HL-60 (cell line): Measurements from ENCODE around the gene TOP3B.

ENCODE experiments used
- DNase-seq, 2 experiments: peaks; one replicate each; pipeline ENCODE4 v3.0.0-alpha.2; 2010 to 2020; ENCODE audit warnings: low read depth in 1 of 2, low spot score in 1 of 2
- H3K27ac ChIP-seq: fragments of 250-450 bp; sonication (Bioruptor Pico); replicated peaks from 2 replicates; pipeline ENCODE4 v1.5.1; 2020; ENCODE audit warnings: mild to moderate bottlenecking, moderate library complexity
- H3K27me3 ChIP-seq: fragments of 250-450 bp; sonication (Bioruptor Pico); 2 replicates; pipeline ENCODE4 v1.5.1; 2021; ENCODE audit warnings: mild to moderate bottlenecking, moderate library complexity; ENCODE audit not compliant: insufficient read depth, poor library complexity, severe bottlenecking
- H3K4me3 ChIP-seq: replicated peaks from 2 replicates; pipeline ENCODE4 v1.5.1; 2011; ENCODE audit warnings: mild to moderate bottlenecking, control low read depth, low read length; ENCODE audit not compliant: insufficient read depth
- GABPA ChIP-seq: IDR thresholded peaks from 2 replicates; pipeline ENCODE4 v1.6.1; 2012; ENCODE audit warnings: low read depth
- POLR2AphosphoS5 ChIP-seq: IDR thresholded peaks from 2 replicates; pipeline ENCODE4 v1.6.1; 2012; ENCODE audit warnings: low read depth
- SPI1 ChIP-seq: IDR thresholded peaks from 2 replicates; pipeline ENCODE4 v1.6.1; 2012; ENCODE audit warnings: low read depth, mild to moderate bottlenecking, borderline replicate concordance
- long read RNA-seq: library from polyadenylated mRNA; unstranded; transcript quantifications from one replicate; pipeline ENCODE4 v2.0.0, GENCODE V29; 2020
- TF ChIP-seq, protein P1 (sequence below): IDR thresholded peaks from one replicate; pipeline ENCODE4 v1.5.1; 2011; ENCODE audit warnings: low read length, control low read depth, inconsistent platforms; ENCODE audit not compliant: insufficient read depth
- TF ChIP-seq, protein P2 (sequence below): IDR thresholded peaks from 2 replicates; pipeline ENCODE4 v1.6.1; 2012; ENCODE audit warnings: low read depth; ENCODE audit not compliant: insufficient replicate concordance

TOP3B gene, protein sequence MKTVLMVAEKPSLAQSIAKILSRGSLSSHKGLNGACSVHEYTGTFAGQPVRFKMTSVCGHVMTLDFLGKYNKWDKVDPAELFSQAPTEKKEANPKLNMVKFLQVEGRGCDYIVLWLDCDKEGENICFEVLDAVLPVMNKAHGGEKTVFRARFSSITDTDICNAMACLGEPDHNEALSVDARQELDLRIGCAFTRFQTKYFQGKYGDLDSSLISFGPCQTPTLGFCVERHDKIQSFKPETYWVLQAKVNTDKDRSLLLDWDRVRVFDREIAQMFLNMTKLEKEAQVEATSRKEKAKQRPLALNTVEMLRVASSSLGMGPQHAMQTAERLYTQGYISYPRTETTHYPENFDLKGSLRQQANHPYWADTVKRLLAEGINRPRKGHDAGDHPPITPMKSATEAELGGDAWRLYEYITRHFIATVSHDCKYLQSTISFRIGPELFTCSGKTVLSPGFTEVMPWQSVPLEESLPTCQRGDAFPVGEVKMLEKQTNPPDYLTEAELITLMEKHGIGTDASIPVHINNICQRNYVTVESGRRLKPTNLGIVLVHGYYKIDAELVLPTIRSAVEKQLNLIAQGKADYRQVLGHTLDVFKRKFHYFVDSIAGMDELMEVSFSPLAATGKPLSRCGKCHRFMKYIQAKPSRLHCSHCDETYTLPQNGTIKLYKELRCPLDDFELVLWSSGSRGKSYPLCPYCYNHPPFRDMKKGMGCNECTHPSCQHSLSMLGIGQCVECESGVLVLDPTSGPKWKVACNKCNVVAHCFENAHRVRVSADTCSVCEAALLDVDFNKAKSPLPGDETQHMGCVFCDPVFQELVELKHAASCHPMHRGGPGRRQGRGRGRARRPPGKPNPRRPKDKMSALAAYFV
- long read RNA-seq, full-length matches to known transcripts: 164 of 266 reads
- long read RNA-seq, partial matches to known transcripts: 35 of 266 reads
- long read RNA-seq, other reads (novel, unspliced or antisense): 67 of 266 reads

DNA sequence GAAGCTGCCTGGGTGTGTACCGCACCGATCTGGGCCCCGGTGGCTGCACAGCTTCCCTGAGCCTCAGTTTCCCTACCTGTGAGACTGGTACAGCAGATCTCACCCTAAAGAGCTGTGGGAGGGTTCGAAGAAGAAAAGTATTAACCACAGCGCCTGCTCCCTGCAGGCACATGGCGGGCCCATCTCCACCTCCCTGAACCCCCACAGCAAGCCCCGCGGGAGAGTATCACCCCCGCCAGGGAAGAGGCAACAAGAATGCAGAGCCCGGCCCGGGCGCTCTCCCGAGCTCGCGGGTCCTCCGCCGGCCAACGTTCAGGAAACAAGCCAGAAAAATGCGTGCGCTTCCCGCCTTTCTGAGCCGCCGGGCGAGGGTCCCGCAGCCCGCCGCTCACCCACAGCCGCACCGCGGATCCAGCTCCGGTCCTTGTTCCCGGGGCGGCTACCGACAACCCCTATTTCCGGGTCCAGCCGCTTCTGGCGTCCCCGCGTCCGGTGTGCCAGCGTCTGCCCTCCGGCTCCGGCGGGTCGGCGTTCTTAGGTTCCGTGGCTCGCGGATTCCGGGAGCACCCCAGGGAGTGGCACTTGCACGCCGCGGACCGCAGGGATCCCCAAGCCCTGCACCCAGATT, at the start of gene TOP3B:
TOP3B (minus strand) TSS at position 450 of the 628 bp plus-strand sequence. CDS start 7,078 bp downstream, outside the sequence.
- Histone ChIP-seq H3K27me3 (no peaks in the 10 kb centered on the region), H3K4me3 (peak within 1 kb of the TSS; percentile 99), H3K27ac (peak within 1 kb of the TSS; percentile 91)
- TF ChIP-seq, protein P1, sequence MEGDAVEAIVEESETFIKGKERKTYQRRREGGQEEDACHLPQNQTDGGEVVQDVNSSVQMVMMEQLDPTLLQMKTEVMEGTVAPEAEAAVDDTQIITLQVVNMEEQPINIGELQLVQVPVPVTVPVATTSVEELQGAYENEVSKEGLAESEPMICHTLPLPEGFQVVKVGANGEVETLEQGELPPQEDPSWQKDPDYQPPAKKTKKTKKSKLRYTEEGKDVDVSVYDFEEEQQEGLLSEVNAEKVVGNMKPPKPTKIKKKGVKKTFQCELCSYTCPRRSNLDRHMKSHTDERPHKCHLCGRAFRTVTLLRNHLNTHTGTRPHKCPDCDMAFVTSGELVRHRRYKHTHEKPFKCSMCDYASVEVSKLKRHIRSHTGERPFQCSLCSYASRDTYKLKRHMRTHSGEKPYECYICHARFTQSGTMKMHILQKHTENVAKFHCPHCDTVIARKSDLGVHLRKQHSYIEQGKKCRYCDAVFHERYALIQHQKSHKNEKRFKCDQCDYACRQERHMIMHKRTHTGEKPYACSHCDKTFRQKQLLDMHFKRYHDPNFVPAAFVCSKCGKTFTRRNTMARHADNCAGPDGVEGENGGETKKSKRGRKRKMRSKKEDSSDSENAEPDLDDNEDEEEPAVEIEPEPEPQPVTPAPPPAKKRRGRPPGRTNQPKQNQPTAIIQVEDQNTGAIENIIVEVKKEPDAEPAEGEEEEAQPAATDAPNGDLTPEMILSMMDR: no peak
- peak; percentile 94 for TF ChIP-seq POLR2AphosphoS5
- TF ChIP-seq SPI1: no peak
- TF ChIP-seq GABPA: peak; percentile 99
- TF ChIP-seq, protein P2, sequence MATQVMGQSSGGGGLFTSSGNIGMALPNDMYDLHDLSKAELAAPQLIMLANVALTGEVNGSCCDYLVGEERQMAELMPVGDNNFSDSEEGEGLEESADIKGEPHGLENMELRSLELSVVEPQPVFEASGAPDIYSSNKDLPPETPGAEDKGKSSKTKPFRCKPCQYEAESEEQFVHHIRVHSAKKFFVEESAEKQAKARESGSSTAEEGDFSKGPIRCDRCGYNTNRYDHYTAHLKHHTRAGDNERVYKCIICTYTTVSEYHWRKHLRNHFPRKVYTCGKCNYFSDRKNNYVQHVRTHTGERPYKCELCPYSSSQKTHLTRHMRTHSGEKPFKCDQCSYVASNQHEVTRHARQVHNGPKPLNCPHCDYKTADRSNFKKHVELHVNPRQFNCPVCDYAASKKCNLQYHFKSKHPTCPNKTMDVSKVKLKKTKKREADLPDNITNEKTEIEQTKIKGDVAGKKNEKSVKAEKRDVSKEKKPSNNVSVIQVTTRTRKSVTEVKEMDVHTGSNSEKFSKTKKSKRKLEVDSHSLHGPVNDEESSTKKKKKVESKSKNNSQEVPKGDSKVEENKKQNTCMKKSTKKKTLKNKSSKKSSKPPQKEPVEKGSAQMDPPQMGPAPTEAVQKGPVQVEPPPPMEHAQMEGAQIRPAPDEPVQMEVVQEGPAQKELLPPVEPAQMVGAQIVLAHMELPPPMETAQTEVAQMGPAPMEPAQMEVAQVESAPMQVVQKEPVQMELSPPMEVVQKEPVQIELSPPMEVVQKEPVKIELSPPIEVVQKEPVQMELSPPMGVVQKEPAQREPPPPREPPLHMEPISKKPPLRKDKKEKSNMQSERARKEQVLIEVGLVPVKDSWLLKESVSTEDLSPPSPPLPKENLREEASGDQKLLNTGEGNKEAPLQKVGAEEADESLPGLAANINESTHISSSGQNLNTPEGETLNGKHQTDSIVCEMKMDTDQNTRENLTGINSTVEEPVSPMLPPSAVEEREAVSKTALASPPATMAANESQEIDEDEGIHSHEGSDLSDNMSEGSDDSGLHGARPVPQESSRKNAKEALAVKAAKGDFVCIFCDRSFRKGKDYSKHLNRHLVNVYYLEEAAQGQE: peak; percentile 67
- peak; percentile 66 to 87 for DNase-seq

DNA sequence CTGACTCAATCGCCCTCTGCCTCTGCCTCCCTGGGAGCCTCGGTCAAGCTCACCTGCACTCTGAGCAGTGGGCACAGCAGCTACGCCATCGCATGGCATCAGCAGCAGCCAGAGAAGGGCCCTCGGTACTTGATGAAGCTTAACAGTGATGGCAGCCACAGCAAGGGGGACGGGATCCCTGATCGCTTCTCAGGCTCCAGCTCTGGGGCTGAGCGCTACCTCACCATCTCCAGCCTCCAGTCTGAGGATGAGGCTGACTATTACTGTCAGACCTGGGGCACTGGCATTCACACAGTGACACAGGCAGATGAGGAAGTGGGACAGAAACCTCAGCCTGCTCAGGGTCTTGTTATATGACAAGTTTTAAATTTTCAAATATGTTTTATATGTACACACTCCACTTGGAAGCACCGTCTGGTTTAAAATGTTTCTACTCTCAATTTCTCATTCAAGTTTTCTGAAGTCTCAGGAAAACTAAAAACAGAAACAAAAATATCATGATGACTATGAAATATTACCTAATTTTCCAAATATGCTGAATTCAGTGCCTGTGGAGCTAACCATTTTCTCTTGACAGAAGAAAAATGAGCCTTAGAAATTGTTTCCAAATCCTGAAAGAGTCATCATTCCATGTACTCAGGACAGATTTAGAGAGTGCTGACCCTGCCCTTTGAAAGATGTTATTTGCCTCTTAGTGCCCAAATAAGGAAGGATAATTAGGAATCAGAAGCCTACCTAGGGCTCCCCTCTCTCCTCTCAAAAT, 48.8 kb upstream of the TOP3B start:
- H3K27me3 ChIP-seq: no peaks in the 10 kb centered on the region
- no peak overlapping the region for H3K4me3 ChIP-seq
- TF ChIP-seq, protein P2: no peak
- TF ChIP-seq GABPA (no peak), SPI1 (peak; percentile 66; the same call in 1 of the 2 replicates), POLR2AphosphoS5 (no peak)
- TF ChIP-seq, protein P1: no peak
- peak in 1 of 2 experiments; percentile 11 for DNase-seq
- no peak overlapping the region for H3K27ac ChIP-seq
